IMR-90 (cell line): Measurements from ENCODE around the gene IGBP1. TPM values are rescaled to one million over a fixed set of nuclear protein-coding genes. Genes with fewer than 3 reads are reported as not detected.

Experiments used
- ATAC-seq: fragments of 200-7000 bp; cut with Tn5 transposase; 2 replicates; pipeline ENCODE4 v1.9.1; 2020; ENCODE audit warnings: low read depth, mild to moderate bottlenecking, moderate library complexity
- BruUV-seq: library from RNA; stranded (reverse); fragments of 400-500 nt; replicated peaks from 2 replicates; lab custom pipeline; 2021; lab: Mats Ljungman, UMichigan
- CTCF ChIA-PET: fragments of 300-600 bp; formaldehyde crosslinking; extraction: SDS; loops from one replicate; lab custom pipeline; 2021; ENCODE audit warnings: antibody characterized with exemption; lab: Yijun Ruan, JAX
- POLR2A ChIA-PET: fragments of 300-600 bp; sonication (Branson Sonifier 250); formaldehyde crosslinking; loops from one replicate; lab custom pipeline; 2022; ENCODE audit warnings: antibody characterized with exemption; ENCODE audit not compliant: unreplicated experiment; lab: Charles Lee
- DNase-seq: peaks from one replicate; pipeline ENCODE4 v3.0.0; 2013
- H2AFZ ChIP-seq: replicated peaks from 2 replicates; pipeline ENCODE3; 2013; ENCODE audit warnings: low read length, mild to moderate bottlenecking; ENCODE audit not compliant: poor library complexity
- H2AK5ac ChIP-seq: 2 replicates; pipeline ENCODE4 v1.6.1; 2013; ENCODE audit warnings: low read depth, low read length, inconsistent platforms
- H2AK9ac ChIP-seq: replicated peaks from 2 replicates; pipeline ENCODE3; 2013; ENCODE audit warnings: mild to moderate bottlenecking, low read depth, low read length, moderate library complexity; ENCODE audit not compliant: poor library complexity
- H2BK120ac ChIP-seq: 2 replicates; pipeline ENCODE4 v1.6.1; 2013; ENCODE audit warnings: low read depth, low read length, inconsistent platforms
- H2BK15ac ChIP-seq: 3 replicates; pipeline ENCODE4 v1.6.1; 2013; ENCODE audit warnings: low read depth, low read length, inconsistent platforms
- H2BK20ac ChIP-seq: 2 replicates; pipeline ENCODE4 v1.6.1; 2013; ENCODE audit warnings: low read depth, mild to moderate bottlenecking, inconsistent platforms, low read length, moderate library complexity
- H2BK5ac ChIP-seq: 2 replicates; pipeline ENCODE4 v1.6.1; 2013; ENCODE audit warnings: mild to moderate bottlenecking, low read depth, low read length, inconsistent platforms; ENCODE audit not compliant: poor library complexity, severe bottlenecking
- H3K14ac ChIP-seq: replicated peaks from 2 replicates; pipeline ENCODE4 v1.6.1; 2013; ENCODE audit warnings: low read depth, low read length, inconsistent platforms
- H3K18ac ChIP-seq: 2 replicates; pipeline ENCODE4 v1.6.1; 2013; ENCODE audit warnings: low read depth, low read length, control low read depth
- H3K23ac ChIP-seq: 2 replicates; pipeline ENCODE4 v1.6.1; 2013; ENCODE audit warnings: low read depth, low read length, inconsistent platforms
- H3K27ac ChIP-seq: 2 replicates; pipeline ENCODE4 v1.5.1; 2013; ENCODE audit warnings: mild to moderate bottlenecking, control low read depth, low read length; ENCODE audit not compliant: insufficient read depth
- H3K27me3 ChIP-seq: 2 replicates; pipeline ENCODE4 v1.6.1; 2013; ENCODE audit warnings: low read length; ENCODE audit not compliant: control insufficient read depth, insufficient read depth
- H3K36me3 ChIP-seq: 2 replicates; pipeline ENCODE4 v1.6.1; 2013; ENCODE audit warnings: low read length, mixed read lengths; ENCODE audit not compliant: control insufficient read depth, insufficient read depth
- H3K4ac ChIP-seq: 2 replicates; pipeline ENCODE4 v1.6.1; 2013; ENCODE audit warnings: low read depth, low read length, inconsistent platforms
- H3K4me1 ChIP-seq: 2 replicates; pipeline ENCODE4 v1.6.1; 2013; ENCODE audit warnings: low read length, mixed read lengths; ENCODE audit not compliant: control insufficient read depth, insufficient read depth
- H3K4me2 ChIP-seq: 2 replicates; pipeline ENCODE4 v1.6.1; 2013; ENCODE audit warnings: low read depth, mild to moderate bottlenecking, control low read depth, low read length, moderate library complexity
- H3K4me3 ChIP-seq: 2 replicates; pipeline ENCODE4 v1.5.1; 2013; ENCODE audit warnings: low read depth, mild to moderate bottlenecking, control low read depth, low read length, moderate library complexity; ENCODE audit not compliant: insufficient read depth
- H3K56ac ChIP-seq: 2 replicates; pipeline ENCODE4 v1.6.1; 2013; ENCODE audit warnings: low read length, inconsistent platforms; ENCODE audit not compliant: insufficient read depth; ENCODE audit errors: extremely low read depth
- H3K79me1 ChIP-seq, 2 experiments: 2 replicates each; pipeline ENCODE4 v1.6.1; 2013; ENCODE audit warnings: low read length in 2 of 2, inconsistent platforms in 1 of 2, low read depth in 1 of 2
- H3K9ac ChIP-seq: 2 replicates; pipeline ENCODE4 v1.6.1; 2013; ENCODE audit warnings: low read depth, low read length, control low read depth
- H3K9me1 ChIP-seq: 2 replicates; pipeline ENCODE4 v1.6.1; 2013; ENCODE audit warnings: low read length, inconsistent platforms; ENCODE audit not compliant: insufficient read depth
- H3K9me3 ChIP-seq: 2 replicates; pipeline ENCODE4 v1.6.1; 2013; ENCODE audit warnings: low read length; ENCODE audit not compliant: control insufficient read depth, insufficient read depth
- H4K20me1 ChIP-seq: 2 replicates; pipeline ENCODE4 v1.6.1; 2013; ENCODE audit warnings: low read length, inconsistent platforms; ENCODE audit not compliant: insufficient read depth
- H4K5ac ChIP-seq: 2 replicates; pipeline ENCODE4 v1.6.1; 2013; ENCODE audit warnings: mild to moderate bottlenecking, low read depth, low read length, control low read depth
- H4K8ac ChIP-seq, 2 experiments: 2 replicates each; pipeline ENCODE4 v1.6.1; 2013; ENCODE audit warnings: low read depth in 2 of 2, low read length in 2 of 2, control low read depth in 1 of 2, inconsistent platforms in 1 of 2
- H4K91ac ChIP-seq: 2 replicates; pipeline ENCODE4 v1.6.1; 2013; ENCODE audit warnings: low read depth, low read length, inconsistent platforms; ENCODE audit not compliant: insufficient read depth
- BHLHE40 ChIP-seq: fragments of 150-350 bp; IDR thresholded peaks from 2 replicates; pipeline ENCODE4 v1.6.1; 2016; ENCODE audit warnings: mild to moderate bottlenecking, low read depth, low read length
- CEBPB ChIP-seq: IDR thresholded peaks from 2 replicates; pipeline ENCODE4 v1.6.1; 2012; ENCODE audit warnings: low read depth, low read length, improper control_type of control experiment
- CHD1 ChIP-seq: IDR thresholded peaks from 2 replicates; pipeline ENCODE4 v1.6.1; 2012; ENCODE audit warnings: low read depth, low read length, improper control_type of control experiment
- CTCF ChIP-seq: conservative IDR thresholded peaks from 2 replicates; pipeline ENCODE4 v1.5.1; 2012; ENCODE audit warnings: mild to moderate bottlenecking, low read depth, low read length, improper control_type of control experiment
- ELK1 ChIP-seq: fragments of 150-350 bp; IDR thresholded peaks from 2 replicates; pipeline ENCODE4 v1.6.1; 2016; ENCODE audit warnings: low read depth, mild to moderate bottlenecking, low read length, moderate library complexity, borderline replicate concordance
- FOS ChIP-seq: fragments of 150-350 bp; IDR thresholded peaks from 2 replicates; pipeline ENCODE4 v1.6.1; 2016; ENCODE audit warnings: low read depth, low read length
- MAFK ChIP-seq: IDR thresholded peaks from 2 replicates; pipeline ENCODE4 v1.6.1; 2012; ENCODE audit warnings: low read depth, low read length, improper control_type of control experiment
- MAZ ChIP-seq: IDR thresholded peaks from 2 replicates; pipeline ENCODE4 v1.6.1; 2012; ENCODE audit warnings: low read depth, mild to moderate bottlenecking, low read length, improper control_type of control experiment, moderate library complexity, borderline replicate concordance
- MXI1 ChIP-seq: IDR thresholded peaks from 2 replicates; pipeline ENCODE4 v1.6.1; 2012; ENCODE audit warnings: low read depth, mild to moderate bottlenecking, low read length, moderate library complexity, borderline replicate concordance
- NFE2L2 ChIP-seq: fragments of 150-350 bp; IDR thresholded peaks from 2 replicates; pipeline ENCODE4 v1.6.1; 2016; ENCODE audit warnings: low read depth, mild to moderate bottlenecking, low read length
- POLR2A ChIP-seq: IDR thresholded peaks from 2 replicates; pipeline ENCODE4 v1.6.1; 2012; ENCODE audit warnings: mild to moderate bottlenecking, low read depth, low read length
- RAD21 ChIP-seq: IDR thresholded peaks from 2 replicates; pipeline ENCODE4 v1.6.1; 2012; ENCODE audit warnings: low read length, improper control_type of control experiment
- RCOR1 ChIP-seq: IDR thresholded peaks from 2 replicates; pipeline ENCODE4 v1.6.1; 2012; ENCODE audit warnings: mild to moderate bottlenecking, low read length, improper control_type of control experiment; ENCODE audit not compliant: insufficient replicate concordance
- RFX5 ChIP-seq: IDR thresholded peaks from 2 replicates; pipeline ENCODE4 v1.8.0; 2012; ENCODE audit warnings: low read depth, mild to moderate bottlenecking, low read length, moderate library complexity
- SMC3 ChIP-seq: fragments of 150-350 bp; IDR thresholded peaks from 2 replicates; pipeline ENCODE4 v1.6.1; 2016; ENCODE audit warnings: low read depth, mild to moderate bottlenecking, antibody characterized with exemption, low read length, moderate library complexity
- USF2 ChIP-seq: fragments of 150-350 bp; IDR thresholded peaks from 2 replicates; pipeline ENCODE4 v1.6.1; 2017; ENCODE audit warnings: mild to moderate bottlenecking, antibody characterized with exemption, low read length, low read depth
- WGBS, 2 experiments: methylation state at CpG; one replicate each; pipeline versions ENCODE4 v1.1.5 to v1.1.7; 2013; ENCODE audit warnings: missing lambda C conversion rate in 2 of 2; ENCODE audit not compliant: insufficient read length in 1 of 2; ENCODE audit errors: extremely low coverage in 2 of 2; 5-methylcytosine and 5-hydroxymethylcytosine counted together
- dilution Hi-C: fragments of 300-500 bp; cut with HindIII; formaldehyde crosslinking; loops from one replicate; pipeline ENCODE4 v1.14.3; 2018; ENCODE audit warnings: low sequenced_read_pairs; ENCODE audit not compliant: unreplicated experiment
- in situ Hi-C: fragments of 300-500 bp; cut with MboI; formaldehyde crosslinking; loops from 3 replicates; pipeline ENCODE4 v1.14.3; 2019; ENCODE audit warnings: low sequenced_read_pairs, inconsistent platforms, mixed read lengths
- intact Hi-C: fragments of 100-400 bp; cut with micrococcal nuclease; formaldehyde crosslinking; loops from 2 replicates; pipeline ENCODE4 v1.10.0; 2022
- polyA plus RNA-seq, 3 experiments: library from polyadenylated mRNA; depleted of rRNA; stranded (reverse); fragments of >200 nt; gene quantifications; 2 replicates each; pipeline ENCODE4 v1.2.3, GENCODE V29; 2012; ENCODE audit warnings: low replicate concordance in 1 of 3
- total RNA-seq: library from RNA; depleted of rRNA; stranded (reverse); fragments of >200 nt; gene quantifications from 2 replicates; pipeline ENCODE4 v1.2.3, GENCODE V29; 2012

Gene IGBP1
- total and polyA plus RNA-seq, 2 of the 4 experiments (the other 2 are of a cell fraction), result 51.8 to 87.1 TPM

GRCh38 chrX:70183091-70183490 is 49.8 kb downstream of the IGBP1 start:
- H4K5ac ChIP-seq, result no peak overlapping the region
- H2BK15ac ChIP-seq, result no peak overlapping the region
- dilution Hi-C loops, result no loop called here
- 80% methylated on average over 1 of the region's 5 CpGs; no CpG with 5 or more reads in 1 of the 2 experiments for WGBS, 2 experiments
- H3K36me3 ChIP-seq, result no peaks in the 10 kb centered on the region
- H2BK120ac ChIP-seq, result no peak overlapping the region
- BruUV-seq, result no TSS peak
- no peak overlapping the region for H3K9ac ChIP-seq
- H3K9me3 ChIP-seq, result no peaks in the 10 kb centered on the region
- intact Hi-C loops, result no loop called here
- H3K56ac ChIP-seq, result no peak overlapping the region
- H4K91ac ChIP-seq, result no peak overlapping the region
- no peak overlapping the region for H2AFZ ChIP-seq
- ATAC-seq, result no peak
- in situ Hi-C loops, result no loop called here
- H3K79me1 ChIP-seq, result no peaks in the 10 kb centered on the region
- no peak overlapping the region for H2BK5ac ChIP-seq
- no peaks in the 10 kb centered on the region for H3K4me1 ChIP-seq
- H3K27ac ChIP-seq, result no peak overlapping the region
- ChIA-PET CTCF (interaction anchor here (0.5 kb wide), 1 partner anchor 251 kb away, joined by 3 read pairs; no protein-coding TSS in a partner anchor), POLR2A (no interaction called here)
- TF ChIP-seq RFX5, result no peak
- TF ChIP-seq MAFK, result no peak
- no peak for TF ChIP-seq FOS
- TF ChIP-seq BHLHE40, result no peak
- no peak for TF ChIP-seq ELK1
- no peak for TF ChIP-seq USF2
- TF ChIP-seq RCOR1, result no peak
- TF ChIP-seq CEBPB, result no peak
- no peak for TF ChIP-seq MAZ
- no peak for TF ChIP-seq CTCF
- no peak for TF ChIP-seq SMC3
- no peak for TF ChIP-seq CHD1
- no peak for TF ChIP-seq RAD21
- no peak for TF ChIP-seq POLR2A
- TF ChIP-seq NFE2L2, result no peak
- no peak for TF ChIP-seq MXI1
- no peak overlapping the region for H2AK9ac ChIP-seq
- no peak overlapping the region for H3K14ac ChIP-seq
- H4K20me1 ChIP-seq, result no peaks in the 10 kb centered on the region
- no peak overlapping the region for H3K18ac ChIP-seq
- DNase-seq, result no peak
- no peak overlapping the region for H3K23ac ChIP-seq
- no peak overlapping the region for H3K4me3 ChIP-seq
- H3K4me2 ChIP-seq, result no peak overlapping the region
- H3K27me3 ChIP-seq, result peaks cover 2% of the 10 kb centered on the region
- no peaks in the 10 kb centered on the region for H3K9me1 ChIP-seq
- H2BK20ac ChIP-seq, result no peak overlapping the region
- no peak overlapping the region for H2AK5ac ChIP-seq
- H3K4ac ChIP-seq, result no peak overlapping the region
- no peak overlapping the region for H4K8ac ChIP-seq
